Heart right ventricle (tissue), 16 donors: Measurements from ENCODE around the gene PCDHAC2. TPM values are rescaled to one million over a fixed set of nuclear protein-coding genes. Genes with fewer than 3 reads are reported as not detected.

Experiments
- ATAC-seq, 8 donors: fragments of 200-7000 bp; cut with Tn5 transposase; one replicate each; pipeline ENCODE4 v1.9.1; 2020; ENCODE audit warnings: mild to moderate bottlenecking in 8 of 8, moderate library complexity in 8 of 8, moderate number of reproducible peaks in 1 of 8
- DNase-seq, 2 donors: peaks; one replicate each; pipeline ENCODE4 v3.0.0-alpha.2; 2020
- H3K27ac ChIP-seq, 10 donors: fragments of 200-600 bp; sonication (generic) in 2 of 10; one replicate each; pipeline versions ENCODE4 v1.5.0 to v1.8.0; 2020 to 2022; ENCODE audit warnings: mild to moderate bottlenecking in 3 of 10
- H3K27me3 ChIP-seq, 7 donors: fragments of 200-600 bp; one replicate each; pipeline ENCODE4 v1.8.0; 2021 to 2022; ENCODE audit warnings: mild to moderate bottlenecking in 2 of 7
- H3K36me3 ChIP-seq, 9 donors: fragments of 200-600 bp; sonication (generic) in 1 of 9; one replicate each; pipeline versions ENCODE4 v1.5.0 to v1.8.0; 2020 to 2022; ENCODE audit warnings: mild to moderate bottlenecking in 2 of 9
- H3K4me1 ChIP-seq, 9 donors: fragments of 200-600 bp; sonication (generic) in 1 of 9; one replicate each; pipeline versions ENCODE4 v1.5.0 to v1.8.0; 2020 to 2022; ENCODE audit warnings: mild to moderate bottlenecking in 4 of 9
- H3K4me3 ChIP-seq, 10 donors: fragments of 200-600 bp; sonication (generic) in 2 of 10; one replicate each; pipeline versions ENCODE4 v1.5.0 to v1.8.0; 2020 to 2022; ENCODE audit warnings: mild to moderate bottlenecking in 7 of 10, moderate library complexity in 2 of 10
- H3K9me3 ChIP-seq, 11 donors: fragments of 200-600 bp in 10 of 11; sonication (generic) in 2 of 11; one replicate each; pipeline versions ENCODE4 v1.5.0 to v1.8.0; 2013 to 2022; ENCODE audit warnings: mild to moderate bottlenecking in 2 of 11, control low read depth in 1 of 11, moderate library complexity in 1 of 11
- WGBS, 2 donors: extraction: QIAGEN DNeasy Blood & Tissue Kit; methylation state at CpG; one replicate each; pipeline ENCODE4 v1.1.7; 2013; ENCODE audit warnings: inconsistent platforms in 1 of 2; 5-methylcytosine and 5-hydroxymethylcytosine counted together
- intact Hi-C, 10 donors: fragments of 100-400 bp; cut with DNase I; formaldehyde crosslinking; loops; one replicate each; pipeline versions ENCODE4 v1.11.1 to v1.14.2; 2022
- polyA plus RNA-seq, 2 donors: library from polyadenylated mRNA; stranded (reverse); fragments of 200-250 nt; gene quantifications; one replicate each; pipeline ENCODE4 v1.2.3, GENCODE V29; 2013
- total RNA-seq, 10 donors: library from RNA; stranded (reverse); fragmentation: NEBNext Ultra II Directional in 3 of 10; extraction: Animal tissue kit (Norgen Biotek cat#: 25700) in 3 of 10; gene quantifications; one replicate each; pipeline versions ENCODE4 v1.2.1 to v1.2.4, GENCODE V29; 2021 to 2023
- TF ChIP-seq, protein P1 (sequence below), 9 donors: fragments of 200-600 bp; sonication (generic) in 2 of 9; IDR thresholded peaks; one replicate each; pipeline versions ENCODE4 v1.5.0 to v1.8.0; 2021 to 2022; ENCODE audit warnings: antibody characterized with exemption in 9 of 9, mild to moderate bottlenecking in 5 of 9, moderate library complexity in 1 of 9
- donor health status: Arrhythmogenic right ventricular cardiomyopathy.
- donor health status: ischemic (EF 13 %, LVEDD 7.1; RV severe dilation, severe dysfunction).
- donor health status: healthy with polysubstance abuse.
- donor health status: DM: no; HTN: yes; CAD: no.
- donor health status: DM: no; HTN: no; CAD: no.
- donor health status: ischemic (EF 25% LVEDD 6.9; RV normal size, moderate dysfunction).
- donor health status: ischemic (EF 25% LVEDD 5.7; RV mildly dilated, moderate dysfunction).
- donor health status: healthy.
- donor health status: DM: yes; HTN: yes; CAD: no.
- donor health status: Ischemic cardiomyopathy.
- donor health status: ischemic (EF 35%, LVEDD 5.7; RV mildly dilated, moderate dysfunction).
- donor health status: nonischemic (EF 11% LVEDD 7.7; RV severe dilation, severe dysfunction).
- donor health status: DM: yes; HTN: yes; CAD: no.
- donor health status: PGD.
- donor health status: ischemic (EF 29% LVEDD 5.4; RV normal size, mild dysfunction).
- donor health status: nonischemic (EF 23%, LVEDD 6.1; RV moderate dilation, normal function).

PCDHAC2 gene
- total and polyA plus RNA-seq, 12 donors = 0.04 to 1.6 (median 0.29) TPM; not detected in 2

DNA sequence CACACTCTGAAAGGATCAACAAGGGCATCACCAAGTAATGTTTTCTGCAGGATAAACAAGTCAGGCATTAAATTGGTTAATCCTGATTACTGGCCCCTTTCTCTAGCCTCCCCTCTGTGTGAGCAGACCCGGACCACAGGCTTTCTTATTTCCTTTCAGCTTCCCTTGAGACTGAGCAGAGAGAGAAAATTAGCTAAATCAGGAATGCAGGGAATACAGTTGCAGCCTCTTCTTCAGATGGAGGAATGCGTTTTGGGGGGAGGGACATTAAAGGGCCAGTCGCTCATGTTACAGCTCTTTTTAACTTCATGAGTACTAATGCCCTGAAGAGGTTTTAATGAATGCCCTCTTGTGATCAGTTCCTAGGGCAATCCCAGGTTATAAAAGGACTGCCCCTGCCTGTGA, 19.8 kb downstream of the PCDHAC2 start:
- intact Hi-C loops = loop anchor here in 1 of 10 donors (5.0 kb wide), 1 partner anchor 564 kb away; no protein-coding TSS in a partner anchor
- H3K36me3 ChIP-seq = no peaks in the 10 kb centered on the region
- DNase-seq = no peak
- TF ChIP-seq, protein P1, sequence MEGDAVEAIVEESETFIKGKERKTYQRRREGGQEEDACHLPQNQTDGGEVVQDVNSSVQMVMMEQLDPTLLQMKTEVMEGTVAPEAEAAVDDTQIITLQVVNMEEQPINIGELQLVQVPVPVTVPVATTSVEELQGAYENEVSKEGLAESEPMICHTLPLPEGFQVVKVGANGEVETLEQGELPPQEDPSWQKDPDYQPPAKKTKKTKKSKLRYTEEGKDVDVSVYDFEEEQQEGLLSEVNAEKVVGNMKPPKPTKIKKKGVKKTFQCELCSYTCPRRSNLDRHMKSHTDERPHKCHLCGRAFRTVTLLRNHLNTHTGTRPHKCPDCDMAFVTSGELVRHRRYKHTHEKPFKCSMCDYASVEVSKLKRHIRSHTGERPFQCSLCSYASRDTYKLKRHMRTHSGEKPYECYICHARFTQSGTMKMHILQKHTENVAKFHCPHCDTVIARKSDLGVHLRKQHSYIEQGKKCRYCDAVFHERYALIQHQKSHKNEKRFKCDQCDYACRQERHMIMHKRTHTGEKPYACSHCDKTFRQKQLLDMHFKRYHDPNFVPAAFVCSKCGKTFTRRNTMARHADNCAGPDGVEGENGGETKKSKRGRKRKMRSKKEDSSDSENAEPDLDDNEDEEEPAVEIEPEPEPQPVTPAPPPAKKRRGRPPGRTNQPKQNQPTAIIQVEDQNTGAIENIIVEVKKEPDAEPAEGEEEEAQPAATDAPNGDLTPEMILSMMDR (IDR thresholded peaks at IDR 0.05) = no peak
- H3K27me3 ChIP-seq = peaks cover 0 to 27% (median 3%) of the 10 kb centered on the region in 7 donors
- H3K9me3 ChIP-seq = no peaks in the 10 kb centered on the region
- H3K27ac ChIP-seq = no peak overlapping the region
- ATAC-seq = no peak
- 10% methylated on average over 3 of the region's 3 CpGs for whole genome bisulfite sequencing, 2 donors
- H3K4me1 ChIP-seq = no peaks in the 10 kb centered on the region
- H3K4me3 ChIP-seq = no peak overlapping the region

DNA sequence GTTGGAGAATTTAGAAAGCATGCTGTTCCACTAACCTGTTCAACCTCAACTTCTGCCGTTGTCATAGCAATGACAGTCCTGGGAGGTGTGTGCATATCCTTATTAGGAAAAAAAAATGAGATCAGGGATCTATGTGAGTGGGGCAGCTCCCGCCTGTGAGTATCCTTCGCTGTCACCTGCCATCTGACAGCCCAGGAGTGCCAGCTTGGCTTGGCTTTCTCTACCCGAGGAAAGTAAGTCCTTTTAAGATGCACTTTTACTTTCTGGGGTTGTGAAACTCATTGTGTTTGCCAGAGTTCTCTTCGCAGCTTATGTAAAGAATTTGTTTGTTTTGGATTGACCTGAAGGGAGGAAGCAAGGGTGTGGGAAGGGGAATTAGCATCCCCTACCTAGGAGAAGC, 21.8 kb downstream of the PCDHAC2 start:
- DNase-seq (no peak), ATAC-seq (no peak)
- Histone ChIP-seq H3K27ac (no peak overlapping the region), H3K9me3 (no peaks in the 10 kb centered on the region), H3K36me3 (no peaks in the 10 kb centered on the region), H3K27me3 (peaks cover 0 to 23% (median 3%) of the 10 kb centered on the region in 7 donors), H3K4me3 (no peak overlapping the region), H3K4me1 (no peaks in the 10 kb centered on the region)
- intact Hi-C loops = loop anchor here in 1 of 10 donors (5.0 kb wide), 1 partner anchor 566 kb away; no protein-coding TSS in a partner anchor
- 58 to 59% methylated on average over 5 of the region's 5 CpGs for WGBS, 2 donors
- TF ChIP-seq, protein P1 (IDR thresholded peaks at IDR 0.05) = no peak

DNA sequence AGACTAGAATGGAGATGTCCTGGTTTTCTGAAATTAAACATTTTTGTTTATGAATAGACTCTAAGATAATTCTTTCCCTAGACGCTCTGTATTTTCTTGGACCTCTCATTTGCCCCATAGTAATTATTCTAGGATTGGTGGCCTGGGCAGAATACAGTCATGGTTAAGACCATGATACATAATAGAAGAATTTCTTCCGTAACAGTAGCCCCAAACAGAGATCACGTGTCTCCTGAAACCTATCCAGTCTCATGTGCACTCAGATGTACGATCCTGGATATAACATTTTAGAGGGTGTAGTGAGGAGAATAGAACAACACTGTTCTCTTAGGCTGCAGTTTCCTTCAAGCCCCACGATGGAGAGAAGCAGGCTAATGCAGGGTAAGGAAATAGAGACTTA, 22.3 kb downstream of the PCDHAC2 start:
- intact Hi-C loops = loop anchor here in 1 of 10 donors (5.0 kb wide), 1 partner anchor 566 kb away; no protein-coding TSS in a partner anchor
- no peak for DNase-seq
- H3K4me1 ChIP-seq = no peaks in the 10 kb centered on the region
- H3K27ac ChIP-seq = no peak overlapping the region
- 73 to 75% methylated on average over 5 of the region's 5 CpGs for WGBS, 2 donors
- no peak overlapping the region for H3K4me3 ChIP-seq
- ATAC-seq = no peak
- TF ChIP-seq, protein P1 (IDR thresholded peaks at IDR 0.05) = no peak
- no peaks in the 10 kb centered on the region for H3K36me3 ChIP-seq
- H3K27me3 ChIP-seq = peaks cover 0 to 23% (median 3%) of the 10 kb centered on the region in 7 donors
- H3K9me3 ChIP-seq = no peaks in the 10 kb centered on the region

DNA sequence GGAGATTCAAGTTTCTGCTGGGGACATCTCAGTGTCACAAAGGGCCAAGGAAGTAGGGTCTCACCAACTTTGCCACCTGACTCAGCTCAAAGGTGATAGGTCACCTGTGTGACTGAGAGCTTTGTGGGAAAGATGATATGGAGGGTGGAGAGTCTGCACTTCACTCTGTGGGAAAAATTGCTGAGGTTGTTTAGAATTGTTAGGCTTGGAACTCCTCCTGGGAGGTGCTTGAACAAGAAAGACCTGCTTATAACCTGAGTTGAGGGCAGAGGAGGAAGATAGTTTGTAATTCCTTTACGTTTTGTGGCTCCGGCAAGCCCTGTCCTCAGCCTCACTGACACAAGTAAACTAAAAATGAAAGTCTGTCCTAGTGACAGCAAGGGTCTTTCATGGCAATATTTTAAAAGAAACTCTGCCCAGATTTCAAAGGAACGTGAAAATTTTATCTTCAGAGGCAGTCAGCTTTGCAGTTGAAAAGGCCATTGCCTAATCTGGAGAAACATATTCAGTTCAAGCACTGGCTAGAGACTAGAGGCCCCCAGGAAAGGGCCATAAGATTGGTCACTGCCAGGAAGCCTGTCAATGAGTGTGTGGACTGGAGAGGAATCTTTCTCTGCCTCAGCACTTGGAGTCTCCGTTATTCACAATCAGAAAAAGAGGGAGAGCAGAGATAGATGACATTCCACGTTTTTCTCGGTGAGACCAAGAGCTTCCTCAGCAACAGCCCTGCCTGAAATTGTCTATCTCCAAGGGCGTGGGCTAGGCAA, 23.2 kb downstream of the PCDHAC2 start:
- WGBS, 2 donors = 52 to 54% methylated on average over 7 of the region's 7 CpGs
- no peaks in the 10 kb centered on the region for H3K36me3 ChIP-seq
- H3K4me1 ChIP-seq = no peaks in the 10 kb centered on the region
- intact Hi-C loops = loop anchor here in 1 of 10 donors (5.0 kb wide), 1 partner anchor 567 kb away; no protein-coding TSS in a partner anchor
- no peaks in the 10 kb centered on the region for H3K9me3 ChIP-seq
- H3K27me3 ChIP-seq = peaks cover 0 to 23% (median 3%) of the 10 kb centered on the region in 7 donors
- TF ChIP-seq, protein P1 (IDR thresholded peaks at IDR 0.05) = no peak
- ATAC-seq = no peak
- DNase-seq = no peak
- H3K27ac ChIP-seq = no peak overlapping the region
- no peak overlapping the region for H3K4me3 ChIP-seq
